Body of pancreas (tissue), 4 donors: ENCODE measurements around the gene MORF4L2.

ENCODE experiments used
- POLR2A ChIP-seq, 3 donors: fragments of 450-650 bp; IDR thresholded peaks; one replicate each; pipeline ENCODE4 v1.6.1; 2016; ENCODE audit warnings: antibody characterized with exemption in 3 of 3, mild to moderate bottlenecking in 2 of 3
- TF ChIP-seq, protein P1 (sequence below), 7 experiments: fragments of 450-650 bp in 4 of 7; fragments of 200-600 bp in 3 of 7; sonication (generic) in 3 of 7; IDR thresholded peaks; one replicate each; pipeline ENCODE4 v1.5.1; 2016 to 2019; ENCODE audit warnings: antibody characterized with exemption in 7 of 7

DNA sequence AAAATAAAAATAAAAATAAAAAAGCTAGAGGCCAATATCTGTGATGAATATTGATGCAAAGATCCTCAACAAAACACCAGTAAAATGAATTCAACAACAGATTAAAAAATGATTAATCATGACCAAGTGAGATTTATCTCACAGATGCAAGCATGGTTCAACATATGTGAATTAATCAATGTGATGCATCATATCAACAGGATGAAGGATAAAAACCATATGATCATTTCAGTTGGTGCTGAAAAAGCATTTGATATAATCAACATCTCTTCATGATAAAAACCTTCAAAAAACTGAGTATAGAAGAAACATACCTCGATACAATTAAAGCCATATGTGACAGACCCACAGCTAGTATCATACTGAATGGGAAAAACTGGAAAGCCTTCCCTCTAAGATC is 38.9 kb downstream of the MORF4L2 start:
- no peak for TF ChIP-seq POLR2A (IDR thresholded peaks at IDR 0.05)
- TF ChIP-seq, protein P1, sequence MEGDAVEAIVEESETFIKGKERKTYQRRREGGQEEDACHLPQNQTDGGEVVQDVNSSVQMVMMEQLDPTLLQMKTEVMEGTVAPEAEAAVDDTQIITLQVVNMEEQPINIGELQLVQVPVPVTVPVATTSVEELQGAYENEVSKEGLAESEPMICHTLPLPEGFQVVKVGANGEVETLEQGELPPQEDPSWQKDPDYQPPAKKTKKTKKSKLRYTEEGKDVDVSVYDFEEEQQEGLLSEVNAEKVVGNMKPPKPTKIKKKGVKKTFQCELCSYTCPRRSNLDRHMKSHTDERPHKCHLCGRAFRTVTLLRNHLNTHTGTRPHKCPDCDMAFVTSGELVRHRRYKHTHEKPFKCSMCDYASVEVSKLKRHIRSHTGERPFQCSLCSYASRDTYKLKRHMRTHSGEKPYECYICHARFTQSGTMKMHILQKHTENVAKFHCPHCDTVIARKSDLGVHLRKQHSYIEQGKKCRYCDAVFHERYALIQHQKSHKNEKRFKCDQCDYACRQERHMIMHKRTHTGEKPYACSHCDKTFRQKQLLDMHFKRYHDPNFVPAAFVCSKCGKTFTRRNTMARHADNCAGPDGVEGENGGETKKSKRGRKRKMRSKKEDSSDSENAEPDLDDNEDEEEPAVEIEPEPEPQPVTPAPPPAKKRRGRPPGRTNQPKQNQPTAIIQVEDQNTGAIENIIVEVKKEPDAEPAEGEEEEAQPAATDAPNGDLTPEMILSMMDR (IDR thresholded peaks at IDR 0.05): no peak
